Measurements from ENCODE around the gene INO80D. TPM values are rescaled to one million over a fixed set of nuclear protein-coding genes. Genes with fewer than 3 reads are reported as not detected.

Gene INO80D
- total and polyA plus RNA-seq, 2 of the 8 experiments (the other 6 are each of a cell fraction or from before 2014, with no cell fraction given): 6.2 to 37.4 TPM

- TF ChIP-seq CHD7 (IDR thresholded peaks at IDR 0.05; ENCODE audit: insufficient replicate concordance, low read length) (peak; percentile 89), NRF1 (IDR thresholded peaks at IDR 0.05; ENCODE audit: low read depth, low read length) (no peak), TBP (IDR thresholded peaks at IDR 0.05; ENCODE audit: low read depth, low read length) (peak; percentile 58; the same call in 1 of the 2 replicates), TAF7 (optimal IDR thresholded peaks at IDR 0.05; ENCODE audit: borderline replicate concordance, low read depth, low read length) (peak; percentile 28), TAF1 (IDR thresholded peaks at IDR 0.05; ENCODE audit: low read depth, low read length) (0 out of 2 replicates have a peak, but pooled peaks have one; percentile 32), ASH2L (IDR thresholded peaks at IDR 0.05; ENCODE audit: low read length) (peak; percentile 74), POLR2AphosphoS5 (IDR thresholded peaks at IDR 0.05; ENCODE audit: low read depth, low read length) (0 out of 2 replicates have a peak, but pooled peaks have one; percentile 2), FOSL1 (IDR thresholded peaks at IDR 0.05; ENCODE audit: insufficient read depth, low read depth, low read length) (no peak), SP1 (IDR thresholded peaks at IDR 0.05; ENCODE audit: low read depth, low read length) (peak; percentile 46), SP4 (IDR thresholded peaks at IDR 0.05; ENCODE audit: low read length) (0 out of 2 replicates have a peak, but pooled peaks have one; percentile 48), CEBPB (IDR thresholded peaks at IDR 0.05; ENCODE audit: low read depth, low read length) (peak; percentile 44; the same call in 1 of the 2 replicates)
Observed at GRCh38 chr2:206079699-206080465, 6.1 kb downstream of the INO80D start (continued).

Data from H1 (cell line).